HG02870 (cell line): Measurements from ENCODE around the gene GIT1.
"Not testable (repeated sequence)": the region's sequence is repeated elsewhere in the genome, so short reads cannot be mapped to it uniquely, and the experiment has no call there.

ENCODE experiments used
- ATAC-seq: cut with Tn5 transposase; IDR thresholded peaks from one replicate; pipeline ENCODE4 v1.9.1; 2021; ENCODE audit warnings: mild to moderate bottlenecking, moderate library complexity; ENCODE audit not compliant: unreplicated experiment

The GIT1 gene

DNA sequence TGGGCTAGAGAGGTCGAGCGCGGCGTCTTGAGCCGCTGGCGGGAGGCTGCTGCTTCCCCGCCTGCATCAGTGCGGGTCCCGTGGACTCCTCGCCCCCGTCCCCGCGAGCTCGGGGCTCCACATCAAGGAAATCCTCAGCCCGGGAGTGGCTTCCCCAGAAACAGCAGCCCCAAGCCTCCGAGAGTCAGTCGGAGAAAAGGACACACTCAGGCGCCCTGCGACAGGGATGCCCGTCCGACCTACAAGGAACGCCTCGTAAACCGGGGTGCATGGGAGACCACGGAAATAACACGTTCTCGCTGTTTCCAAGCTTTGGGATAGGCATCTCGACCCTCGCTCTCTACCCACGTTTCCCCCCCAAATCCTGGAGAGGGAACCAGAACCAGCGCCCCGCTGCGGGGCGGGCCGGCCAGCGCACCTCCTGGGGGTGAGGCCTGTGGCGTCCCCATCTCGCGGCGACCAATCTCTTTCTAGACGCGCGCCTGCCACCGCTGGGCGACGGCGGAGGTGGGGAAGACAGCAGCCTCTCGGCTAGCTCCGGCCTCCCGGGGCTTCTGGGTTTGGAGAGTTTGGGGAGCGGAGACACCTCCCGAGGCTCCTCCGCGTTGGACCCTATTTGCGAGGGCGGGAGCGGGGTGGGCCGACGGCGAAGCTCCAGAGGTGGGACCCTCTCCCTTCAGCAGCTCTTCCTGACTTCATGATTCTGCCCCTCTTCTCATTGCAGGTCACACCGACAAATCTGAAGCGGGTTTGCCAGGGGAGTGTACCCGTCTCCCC is 21.7 kb downstream of the GIT1 start:
- peak; percentile 37 for ATAC-seq

GRCh38 chr17:29567304-29567553 is 22.2 kb downstream of the GIT1 start:
- ATAC-seq: no peak

DNA sequence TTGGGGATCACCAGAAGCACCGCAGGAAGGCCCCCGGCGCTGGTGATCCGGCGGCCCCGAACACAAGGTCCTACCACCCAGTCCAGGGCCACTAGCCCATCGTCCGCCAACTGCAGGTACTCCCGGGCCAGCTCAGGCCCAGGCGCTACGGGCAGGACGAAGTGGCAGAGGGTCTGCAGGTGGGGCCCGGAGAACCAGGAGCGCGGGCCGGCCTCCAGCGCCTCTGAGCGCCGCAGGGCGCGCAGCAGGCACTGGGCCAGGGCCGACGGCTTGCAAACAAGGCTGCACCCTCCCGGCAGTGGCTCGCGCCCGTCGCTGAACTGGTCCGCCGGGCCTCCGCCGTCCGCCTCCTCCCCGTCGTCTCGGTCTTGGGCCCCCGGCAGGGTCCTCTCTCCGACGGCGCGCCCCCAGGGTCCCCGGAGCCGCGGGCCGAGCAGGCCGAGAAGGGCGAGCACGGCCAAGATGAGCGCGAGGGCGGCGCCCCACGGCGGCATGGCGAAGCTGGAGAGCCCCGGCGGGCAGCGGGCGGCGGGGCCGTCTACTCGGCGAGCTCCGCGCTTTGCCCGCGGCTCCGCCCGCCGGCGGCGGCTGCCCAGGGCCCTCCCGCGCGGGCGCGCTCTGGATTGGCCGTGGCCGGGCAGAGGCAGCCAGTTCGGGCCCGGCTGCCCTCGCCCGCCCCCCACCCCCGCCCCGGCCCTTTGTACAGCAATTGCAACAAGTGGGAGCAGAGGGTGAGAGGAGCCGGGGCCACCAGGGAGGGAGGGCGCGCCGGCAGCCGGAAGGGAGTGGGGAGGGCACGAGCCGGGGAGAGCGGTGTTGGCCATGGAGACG is 22.8 kb downstream of the GIT1 start, which contains the start of gene ABHD15:
Gene ABHD15, minus strand, starts transcription at position 565 of the 831 bp plus-strand sequence. Its CDS starts 71 bp downstream, at position 494.
- no peak for ATAC-seq

GRCh38 chr17:29565643-29566472 is 23.6 kb downstream of the GIT1 start:
- ATAC-seq: no peak

GRCh38 chr17:29563816-29564215 is 25.6 kb downstream of the GIT1 start:
- ATAC-seq: no peak

- no peak for ATAC-seq
These were observed 26.8 kb downstream of the GIT1 start for GRCh38 chr17:29562615-29563014.

DNA sequence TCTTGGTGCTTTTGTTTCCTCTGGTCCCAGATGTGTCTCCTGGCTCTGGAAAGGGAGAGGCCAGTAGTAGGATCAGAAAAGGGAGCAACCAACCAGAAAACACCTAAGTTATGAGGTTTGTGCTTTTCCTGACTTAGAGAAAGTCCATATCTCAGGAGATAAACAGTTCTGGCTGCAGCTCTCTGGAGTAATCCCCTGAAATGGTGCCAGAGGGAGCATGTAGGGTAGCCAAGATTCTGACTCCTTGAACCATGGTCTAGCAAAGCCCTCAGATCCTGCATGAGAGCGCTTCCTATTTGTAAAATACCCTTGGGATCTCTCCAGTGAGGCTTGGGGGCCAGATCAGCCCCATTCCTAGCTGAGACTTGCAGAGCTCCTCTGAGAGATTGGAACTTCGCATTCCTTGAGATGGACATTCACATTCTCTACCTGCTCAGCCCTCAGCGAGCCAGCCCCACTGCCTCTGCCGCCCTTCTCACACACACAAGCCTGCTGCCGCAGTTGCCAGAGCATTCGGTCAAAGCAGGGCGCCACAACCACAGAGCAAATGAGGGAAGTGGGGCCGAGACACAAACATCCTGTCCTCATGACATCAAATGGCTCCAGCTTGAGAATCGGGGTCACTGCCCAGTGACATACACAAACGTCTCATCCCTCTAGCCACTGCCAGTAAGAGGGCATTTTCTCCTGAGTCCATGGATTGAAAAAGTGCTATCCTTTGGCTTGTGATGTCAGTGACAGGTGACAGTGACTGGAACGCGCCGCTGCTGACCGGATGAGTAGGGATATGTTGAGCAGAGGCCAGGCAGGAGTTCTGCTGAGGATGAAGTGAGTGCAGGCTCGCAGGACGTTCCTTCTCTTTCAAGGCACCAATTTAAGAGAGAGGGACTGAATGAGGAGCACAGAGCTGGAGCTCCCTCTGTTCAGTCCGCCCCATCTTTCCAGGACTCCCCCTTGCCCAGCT is 27.6 kb downstream of the GIT1 start:
- ATAC-seq: no peak

DNA sequence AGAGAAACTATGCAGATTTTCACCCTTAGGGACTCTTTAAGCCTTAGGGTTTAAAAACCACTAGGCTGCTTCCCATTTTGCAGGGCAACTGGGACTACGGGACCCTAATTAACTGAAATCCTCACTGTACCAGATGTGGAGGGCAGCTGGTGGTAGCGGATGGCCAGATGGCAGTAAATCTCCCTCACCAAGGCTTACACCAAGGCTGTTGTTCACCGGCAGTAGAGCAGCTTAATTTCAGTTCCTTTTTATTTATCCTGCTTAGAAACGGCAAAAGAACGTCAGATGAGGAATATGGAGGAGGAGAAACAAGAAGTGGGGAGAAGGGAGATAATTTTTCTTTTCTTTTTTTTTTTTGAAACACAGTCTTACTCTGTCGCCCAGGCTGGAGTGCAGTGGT is 29.1 kb downstream of the GIT1 start:
- ATAC-seq: no peak

DNA sequence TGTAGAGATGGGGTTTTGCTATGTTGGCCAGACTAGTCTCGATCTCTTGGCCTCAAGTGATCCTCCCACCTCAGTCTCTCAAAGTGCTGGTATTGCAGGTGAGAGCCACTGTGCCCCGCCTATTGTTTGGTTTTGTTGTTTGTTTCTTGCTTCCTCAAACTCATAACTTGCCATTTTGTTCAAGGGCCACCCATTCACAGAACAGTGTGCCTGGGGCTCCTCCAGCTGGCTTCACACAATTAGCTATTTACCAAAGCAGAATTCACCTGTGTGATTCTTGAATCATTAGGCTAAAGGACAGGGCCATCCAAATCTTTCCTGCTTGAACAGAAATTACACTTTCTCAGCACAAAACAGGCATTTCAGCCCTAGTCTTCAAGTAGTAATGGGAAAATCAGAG is 29.8 kb downstream of the GIT1 start:
- no peak for ATAC-seq

DNA sequence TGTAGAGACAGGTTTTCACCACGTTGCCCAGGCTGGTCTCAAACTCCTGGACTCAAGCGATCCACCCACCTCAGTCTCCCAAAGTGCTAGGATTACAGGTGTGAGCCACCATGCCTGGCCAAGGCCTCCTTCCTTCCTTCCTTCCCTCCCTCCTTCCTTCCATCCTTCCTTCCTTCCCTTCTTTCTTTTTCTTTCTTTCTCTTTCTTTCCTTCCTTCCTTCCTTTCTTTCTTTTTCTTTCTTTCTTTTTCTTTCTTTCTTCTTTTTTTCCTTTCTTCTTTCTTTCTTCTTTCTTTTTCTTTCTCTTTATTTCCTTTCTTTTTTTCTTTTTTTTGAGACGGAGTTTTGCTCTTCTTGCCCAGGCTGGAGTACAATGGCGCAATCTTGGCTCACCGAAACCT is 31.3 kb downstream of the GIT1 start:
- not testable (repeated sequence) for ATAC-seq

GRCh38 chr17:29557739-29558116 is 31.7 kb downstream of the GIT1 start:
- no peak for ATAC-seq

DNA sequence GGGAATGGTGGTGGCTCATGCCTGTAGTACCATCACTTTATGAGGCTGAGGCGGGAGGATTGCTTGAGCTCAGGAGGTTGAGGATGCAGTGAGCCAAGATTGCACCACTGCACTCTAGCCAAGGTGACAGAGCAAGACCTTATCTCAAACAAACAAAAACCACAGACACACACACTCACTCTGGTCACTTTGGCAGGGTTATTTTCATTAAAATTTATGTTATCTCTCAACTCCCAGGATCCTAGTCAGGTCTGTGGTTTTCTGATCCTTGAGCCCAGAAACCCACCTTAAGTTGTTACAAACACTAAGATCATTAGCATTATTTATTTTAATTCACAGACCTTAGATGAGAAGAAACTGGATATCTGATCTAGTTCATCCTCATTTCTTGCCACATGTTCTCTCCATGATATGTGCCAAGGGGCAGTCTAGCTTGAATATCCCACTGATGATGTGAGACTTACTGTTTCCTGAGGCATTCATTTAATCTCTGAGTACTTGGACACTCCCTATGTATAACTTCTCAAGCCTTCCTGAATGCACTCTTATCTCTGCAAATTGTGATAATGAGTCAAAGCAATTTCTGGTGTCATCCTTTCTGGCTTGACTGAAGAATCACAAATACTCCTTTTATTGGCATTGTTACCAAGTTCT is 32.2 kb downstream of the GIT1 start:
- ATAC-seq: no peak

- no peak for ATAC-seq
These were observed 33.6 kb downstream of the GIT1 start for GRCh38 chr17:29555840-29556239.

GRCh38 chr17:29549177-29549923 is 40.1 kb downstream of the GIT1 start:
- no peak for ATAC-seq

DNA sequence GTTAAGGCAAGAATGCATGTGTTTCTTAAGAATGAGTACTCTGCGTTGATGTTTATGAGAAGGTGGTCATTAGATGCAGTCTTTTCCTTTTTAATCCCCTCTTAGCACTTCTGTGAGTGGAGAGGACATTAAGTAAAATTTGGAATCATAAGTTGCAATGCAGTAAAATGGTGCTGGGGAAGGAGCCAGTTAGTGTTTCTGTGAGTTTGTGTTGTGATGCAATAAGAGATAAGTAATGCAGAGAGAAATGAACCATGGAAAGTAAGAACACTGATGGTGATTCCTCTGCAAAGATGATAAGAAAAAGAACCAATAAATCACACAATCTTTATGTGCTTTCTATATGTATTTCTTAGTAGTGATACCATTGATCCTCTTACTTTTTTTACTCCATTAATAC is 42.6 kb downstream of the GIT1 start:
- no peak for ATAC-seq

DNA sequence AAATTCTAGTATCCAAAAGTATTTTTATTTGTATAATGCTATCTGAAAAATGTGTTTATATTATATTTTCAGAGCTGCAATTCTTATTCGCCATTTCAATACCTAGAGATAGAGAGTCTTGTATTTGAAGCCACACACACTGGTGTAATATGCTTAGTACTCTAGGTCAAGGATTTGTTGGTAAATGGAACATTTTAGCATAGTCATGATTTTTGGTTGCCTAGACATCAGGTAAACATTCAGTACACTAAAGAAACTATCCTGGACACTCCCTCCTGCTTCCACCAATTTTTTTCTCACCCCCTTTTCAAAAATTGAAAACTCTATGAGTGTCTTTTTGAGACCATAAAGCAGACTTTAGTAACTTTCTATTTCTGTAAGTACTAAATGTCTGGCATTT is 43.4 kb downstream of the GIT1 start:
- no peak for ATAC-seq

DNA sequence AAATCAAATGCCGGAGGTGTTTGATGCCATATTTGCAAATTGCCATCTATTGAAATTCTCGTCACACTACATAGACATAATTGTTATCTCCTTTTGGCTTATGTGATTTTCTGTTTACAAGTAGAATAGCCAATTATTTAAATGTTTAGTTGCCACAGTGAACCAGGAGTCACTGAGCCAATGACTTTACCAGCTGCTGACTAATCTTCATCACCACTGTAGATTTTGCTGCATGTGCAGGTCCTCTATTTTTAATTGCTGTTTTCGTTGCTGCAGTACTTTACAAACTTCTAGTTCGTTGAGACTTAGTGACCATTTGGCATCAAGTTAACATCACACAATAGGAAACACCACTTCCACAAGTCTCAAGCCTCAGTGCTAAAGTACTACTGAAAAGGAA is 45.4 kb downstream of the GIT1 start:
- no peak for ATAC-seq

DNA sequence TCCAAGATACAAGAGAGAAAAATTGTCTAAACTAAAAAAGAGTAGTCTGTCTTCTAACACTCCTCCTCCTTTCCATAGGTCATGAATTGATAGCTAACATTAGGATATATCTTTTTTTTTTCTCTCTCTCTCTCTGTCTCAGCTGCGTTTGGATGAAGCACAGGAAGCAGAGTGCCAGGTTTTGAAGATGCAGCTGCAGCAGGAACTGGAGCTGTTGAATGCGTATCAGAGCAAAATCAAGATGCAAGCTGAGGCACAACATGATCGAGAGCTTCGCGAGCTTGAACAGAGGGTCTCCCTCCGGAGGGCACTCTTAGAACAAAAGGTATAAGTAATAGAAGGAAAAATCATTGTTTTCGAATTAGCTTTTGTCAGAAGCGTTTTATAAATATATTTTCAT is 55.5 kb downstream of the GIT1 start:
- ATAC-seq: no peak

DNA sequence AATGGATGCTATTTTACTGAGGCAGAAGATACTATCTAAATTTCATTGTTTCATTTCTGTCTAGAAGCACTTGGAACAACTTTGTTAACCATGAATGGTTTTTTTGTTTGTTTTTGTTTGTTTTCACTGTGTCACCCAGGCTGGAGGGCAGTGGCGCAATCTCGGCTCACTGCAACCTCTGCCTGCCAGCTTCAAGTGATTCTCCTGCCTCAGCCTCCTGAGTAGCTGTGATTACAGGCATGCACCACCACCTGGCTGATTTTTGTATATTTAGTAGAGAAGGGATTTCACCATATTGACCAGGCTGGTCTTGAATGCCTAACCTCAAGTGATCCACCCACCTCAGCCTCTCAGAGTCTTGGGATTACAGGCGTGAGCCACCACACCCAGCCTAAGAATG is 63.1 kb downstream of the GIT1 start:
- ATAC-seq: no peak
